HepG2 (cell line): ENCODE measurements around the gene IL1R1. TPM values are rescaled to one million over a fixed set of nuclear protein-coding genes. Genes with fewer than 3 reads are reported as not detected.
A peak's percentile ranks its signal among the peaks of the same experiment; 100 is the strongest.

Source experiments
- ATAC-seq: fragments of 200-7000 bp; cut with Tn5 transposase; 3 replicates; pipeline ENCODE4 v1.9.1; 2020; ENCODE audit warnings: mild to moderate bottlenecking, moderate library complexity
- BruUV-seq: library from RNA; stranded (reverse); fragments of 400-500 nt; replicated peaks from 2 replicates; lab custom pipeline; 2021; lab: Mats Ljungman, UMichigan
- CTCF ChIA-PET: fragments of 300-600 bp; formaldehyde crosslinking; extraction: SDS; loops from one replicate; lab custom pipeline; 2021; ENCODE audit warnings: low total read pairs, inconsistent platforms, low intra/inter-chr PET ratio; lab: Yijun Ruan, JAX
- POLR2A ChIA-PET: fragments of 350-600 bp; sonication (Branson Sonifier 250); formaldehyde crosslinking; loops from one replicate; lab custom pipeline; 2020; ENCODE audit warnings: antibody characterized with exemption, inconsistent platforms; lab: Yijun Ruan, JAX
- DNase-seq: peaks from one replicate; pipeline ENCODE4 v3.0.0-alpha.2; 2015; ENCODE audit warnings: low spot score
- FAIRE-seq: peaks from 3 replicates; lab custom pipeline; 2011; peaks lifted over from hg19 to GRCh38; lab: Jason Lieb, UNC
- H2AFZ ChIP-seq: one replicate; pipeline ENCODE4 v1.6.1; 2011; ENCODE audit warnings: low read length, inconsistent platforms
- H3K27ac ChIP-seq: fragments of 300-600 bp; 3 replicates; pipeline ENCODE4 v1.8.0; 2011; ENCODE audit warnings: mixed run types, mild to moderate bottlenecking, mixed read lengths, low read length, inconsistent platforms; ENCODE audit not compliant: insufficient read depth; ENCODE audit errors: extremely low read length
- H3K27me3 ChIP-seq, 2 experiments: fragments of 200-600 bp in 1 of 2; 2 replicates in 1 of 2; 3 replicates in 1 of 2; pipeline versions ENCODE4 v1.6.0 to v1.8.0; 2011; ENCODE audit warnings: low read length in 2 of 2, mild to moderate bottlenecking in 2 of 2, moderate library complexity in 2 of 2, inconsistent platforms in 1 of 2; ENCODE audit not compliant: insufficient read depth in 2 of 2, control insufficient read depth in 1 of 2
- H3K36me3 ChIP-seq, 2 experiments: fragments of 200-600 bp in 1 of 2; replicated peaks in 1 of 2; 2 replicates in 1 of 2; 3 replicates in 1 of 2; pipeline versions ENCODE4 v1.5.1 to v1.8.0; 2011; ENCODE audit warnings: low read length in 2 of 2, inconsistent platforms in 1 of 2; ENCODE audit not compliant: insufficient read depth in 2 of 2, control insufficient read depth in 1 of 2
- H3K4me1 ChIP-seq: 2 replicates; pipeline ENCODE4 v1.5.1; 2012; ENCODE audit warnings: low read length, inconsistent platforms; ENCODE audit not compliant: insufficient read depth
- H3K4me2 ChIP-seq: 2 replicates; pipeline ENCODE4 v1.6.0; 2011; ENCODE audit warnings: low read depth, low read length, inconsistent platforms
- H3K4me3 ChIP-seq, 3 experiments: fragments of 200-600 bp in 1 of 3; sonication (generic), shearing (Covaris generic) in 1 of 3; replicated peaks in 1 of 3; 2 replicates each; pipeline ENCODE4 v1.5.1; 2011 to 2016; ENCODE audit warnings: low read length in 3 of 3, inconsistent platforms in 2 of 3, low read depth in 2 of 3, mild to moderate bottlenecking in 2 of 3, control low read depth in 1 of 3, mixed read lengths in 1 of 3; ENCODE audit not compliant: insufficient read depth in 1 of 3
- H3K79me2 ChIP-seq: one replicate; pipeline ENCODE4 v1.6.1; 2011; ENCODE audit warnings: low read length, inconsistent platforms; ENCODE audit not compliant: insufficient read depth
- H3K9ac ChIP-seq: 2 replicates; pipeline ENCODE4 v1.6.0; 2011; ENCODE audit warnings: mild to moderate bottlenecking, low read depth, low read length, inconsistent platforms; ENCODE audit not compliant: insufficient read depth
- H3K9me3 ChIP-seq: 2 replicates; pipeline ENCODE4 v1.5.1; 2012; ENCODE audit warnings: mild to moderate bottlenecking, low read length
- H4K20me1 ChIP-seq: 2 replicates; pipeline ENCODE4 v1.6.0; 2011; ENCODE audit warnings: inconsistent platforms, mild to moderate bottlenecking, low read length, moderate library complexity; ENCODE audit not compliant: insufficient read depth
- CREB1 ChIP-seq, 2 experiments: fragments of 450-650 bp in 1 of 2; IDR thresholded peaks; 2 replicates each; pipeline ENCODE4 v1.6.1; 2016 to 2017; ENCODE audit warnings: control low read depth in 1 of 2, mild to moderate bottlenecking in 1 of 2, missing compliant biosample characterization in 1 of 2, missing genetic modification characterization in 1 of 2
- CTCF ChIP-seq: sonication (generic); formaldehyde crosslinking; IDR thresholded peaks from 2 replicates; pipeline ENCODE4 v1.5.0; 2020; ENCODE audit warnings: mild to moderate bottlenecking, missing genetic modification reagents, moderate library complexity
- RAD21 ChIP-seq: fragments of 450-650 bp; formaldehyde crosslinking; IDR thresholded peaks from 2 replicates; pipeline ENCODE4 v1.5.0; 2020; ENCODE audit warnings: mild to moderate bottlenecking
- SMC3 ChIP-seq: IDR thresholded peaks from 2 replicates; pipeline ENCODE4 v1.6.1; 2011; ENCODE audit warnings: low read length, improper control_type of control experiment
- STAG1 ChIP-seq: sonication (generic); formaldehyde crosslinking; IDR thresholded peaks from 2 replicates; pipeline ENCODE4 v1.4.0; 2020; ENCODE audit warnings: missing genetic modification reagents
- TIGD3 ChIP-seq: sonication (generic); formaldehyde crosslinking; IDR thresholded peaks from 2 replicates; pipeline ENCODE4 v1.5.1; 2020; ENCODE audit warnings: mild to moderate bottlenecking, missing genetic modification reagents, borderline replicate concordance
- WGBS: methylation state at CpG from one replicate; pipeline ENCODE4 v1.1.6; 2017; ENCODE audit warnings: low lambda C conversion rate; 5-methylcytosine and 5-hydroxymethylcytosine counted together
- in situ Hi-C: cut with HindIII; loops from 2 replicates; pipeline ENCODE4 v1.10.0; 2017; ENCODE audit warnings: low pct_unique_long_range_greater_than_20kb; ENCODE audit not compliant: extremely low pct_ligation_motif_present
- intact Hi-C: fragments of 100-400 bp; cut with micrococcal nuclease; formaldehyde crosslinking; loops from one replicate; pipeline ENCODE4 v1.10.0; 2022; ENCODE audit not compliant: unreplicated experiment
- polyA plus RNA-seq, 8 experiments: library from polyadenylated mRNA; depleted of rRNA in 3 of 8; stranded (reverse) in 7 of 8; unstranded in 1 of 8; fragments of >200 nt; fragmentation: Illumina TruSeq in 4 of 8; extraction: Trizol in 4 of 8; gene quantifications; 2 replicates each; pipeline versions ENCODE4 v1.2.1 to v1.2.3, GENCODE V29; 2011 to 2016; ENCODE audit warnings: low read depth in 4 of 8, missing spikeins in 1 of 8, mixed read lengths in 1 of 8; ENCODE audit not compliant: insufficient read depth in 1 of 8
- total RNA-seq, 5 experiments: library from RNA; depleted of rRNA; stranded (reverse); fragments of >200 nt; fragmentation: Illumina TruSeq; extraction: Trizol; gene quantifications; 2 replicates each; pipeline ENCODE4 v1.2.3, GENCODE V29; 2016; ENCODE audit warnings: low read depth in 1 of 5

Gene IL1R1
- total and polyA plus RNA-seq, 2 of the 13 experiments (the other 11 are each of a cell fraction or from before 2014, with no cell fraction given), result 38.0 to 93.1 TPM

- Histone ChIP-seq H3K9ac (no peak overlapping the region), H3K79me2 (no peaks in the 10 kb centered on the region), H4K20me1 (no peaks in the 10 kb centered on the region), H2AFZ (no peak overlapping the region), H3K27me3 (no peaks in the 10 kb centered on the region), H3K27ac (no peak overlapping the region), H3K9me3 (no peaks in the 10 kb centered on the region), H3K4me3 (no peak overlapping the region), H3K4me2 (no peak overlapping the region), H3K4me1 (peaks cover 54% of the 10 kb centered on the region), H3K36me3 (no peaks in the 10 kb centered on the region)
- in situ Hi-C loops (no loop called here), intact Hi-C loops (no loop called here)
- 5% methylated on average over 2 of the region's 2 CpGs for WGBS
- TF ChIP-seq STAG1 (CRISPR knock-in tag), result peak; percentile 46
- TF ChIP-seq SMC3, result peak; percentile 41
- TF ChIP-seq RAD21 (CRISPR knock-in tag), result 0 out of 2 replicates have a peak, but pooled peaks have one; percentile 12
- no peak for TF ChIP-seq CREB1 (IDR thresholded peaks at IDR 0.05)
- 0 out of 2 replicates have a peak, but pooled peaks have one; percentile 41 for TF ChIP-seq CREB1 (CRISPR knock-in tag; IDR thresholded peaks at IDR 0.05)
- TF ChIP-seq TIGD3 (CRISPR knock-in tag), result no peak
- peak; percentile 59 for TF ChIP-seq CTCF
- POLR2A ChIA-PET, result no interaction called here
- 0 out of 3 replicates have a peak, but pooled peaks have one; percentile 17 for ATAC-seq
- BruUV-seq, result no TSS peak
- FAIRE-seq, result no peak
- CTCF ChIA-PET, result interaction anchor here (1.3 kb wide), 1 partner anchor 56 kb away, joined by 8 read pairs; no protein-coding TSS in a partner anchor
- no peak for DNase-seq
These were observed 42.8 kb downstream of the IL1R1 start for GRCh38 chr2:102185347-102185746.
